Measurements from ENCODE around the gene STRBP.
"Not testable (repeated sequence)": the region's sequence is repeated elsewhere in the genome, so short reads cannot be mapped to it uniquely, and the experiment has no call there.

STRBP gene

GRCh38 chr9:123186029-123186428, 82.4 kb downstream of the STRBP start:
- not testable (repeated sequence) for DNase-seq

GRCh38 chr9:123176949-123177348, 91.4 kb downstream of the STRBP start:
- no peak for DNase-seq

GRCh38 chr9:123175854-123176629, 92.3 kb downstream of the STRBP start:
- DNase-seq = no peak

GRCh38 chr9:123174887-123175518, 93.4 kb downstream of the STRBP start:
- no peak for DNase-seq

GRCh38 chr9:123174079-123174478, 94.3 kb downstream of the STRBP start:
- DNase-seq = no peak

- DNase-seq = no peak
Observed at GRCh38 chr9:123169926-123170325, 98.5 kb downstream of the STRBP start.

GRCh38 chr9:123168586-123168985, 99.8 kb downstream of the STRBP start:
- DNase-seq = no peak

GRCh38 chr9:123167474-123167873, 100.9 kb downstream of the STRBP start:
- no peak for DNase-seq

- DNase-seq = no peak
Observed at GRCh38 chr9:123165813-123166212, 102.6 kb downstream of the STRBP start.

- DNase-seq = no peak
Observed at GRCh38 chr9:123164285-123164684, 104.1 kb downstream of the STRBP start.

- no peak for DNase-seq
Observed at GRCh38 chr9:123162791-123163345, 105.5 kb downstream of the STRBP start.

- DNase-seq = no peak
Observed at GRCh38 chr9:123162360-123162759, 106.0 kb downstream of the STRBP start.

- DNase-seq = no peak
Observed at GRCh38 chr9:123157221-123157620, 111.2 kb downstream of the STRBP start.

- DNase-seq = no peak
Observed at GRCh38 chr9:123150708-123151503, 117.5 kb downstream of the STRBP start.

- no peak for DNase-seq
Observed at GRCh38 chr9:123149067-123149466, 119.3 kb downstream of the STRBP start.

- no peak for DNase-seq
Observed at GRCh38 chr9:123138163-123138562, 130.2 kb downstream of the STRBP start.

GRCh38 chr9:123135430-123135829, 133.0 kb downstream of the STRBP start:
- no peak for DNase-seq

GRCh38 chr9:123132696-123133095, 135.7 kb downstream of the STRBP start:
- no peak for DNase-seq

GRCh38 chr9:123131993-123132392, 136.4 kb downstream of the STRBP start:
- DNase-seq = no peak

- DNase-seq = no peak
Observed at GRCh38 chr9:123131258-123131657, 137.1 kb downstream of the STRBP start.

- no peak for DNase-seq
Observed at GRCh38 chr9:123129423-123129822, 139.0 kb downstream of the STRBP start.

GRCh38 chr9:123128591-123128990, 139.8 kb downstream of the STRBP start:
- DNase-seq = no peak

GRCh38 chr9:123127512-123128075, 140.8 kb downstream of the STRBP start:
- no peak for DNase-seq
